GM19193 (cell line): ENCODE results near the gene ITSN1.

Experiments
- POLR2A ChIP-seq: IDR thresholded peaks from 4 replicates; pipeline ENCODE4 v1.6.1; 2011; ENCODE audit not compliant: insufficient read depth, insufficient read length; ENCODE audit errors: extremely low read depth

ITSN1 gene

GRCh38 chr21:33733601-33734000 is 91.3 kb downstream of the ITSN1 start:
- TF ChIP-seq POLR2A = no peak

GRCh38 chr21:33734291-33734690 is 92.0 kb downstream of the ITSN1 start:
- TF ChIP-seq POLR2A = no peak

- no peak for TF ChIP-seq POLR2A
Measured at GRCh38 chr21:33734818-33735217, 92.5 kb downstream of the ITSN1 start.

GRCh38 chr21:33736569-33736968 is 94.3 kb downstream of the ITSN1 start:
- no peak for TF ChIP-seq POLR2A

GRCh38 chr21:33739701-33740100 is 97.4 kb downstream of the ITSN1 start:
- no peak for TF ChIP-seq POLR2A

- TF ChIP-seq POLR2A = no peak
Measured at GRCh38 chr21:33747420-33747819, 105.1 kb downstream of the ITSN1 start.

- no peak for TF ChIP-seq POLR2A
Measured at GRCh38 chr21:33748903-33749302, 106.6 kb downstream of the ITSN1 start.

GRCh38 chr21:33750017-33750416 is 107.7 kb downstream of the ITSN1 start:
- no peak for TF ChIP-seq POLR2A

- no peak for TF ChIP-seq POLR2A
Measured at GRCh38 chr21:33751120-33751519, 108.8 kb downstream of the ITSN1 start.

GRCh38 chr21:33751533-33751932 is 109.2 kb downstream of the ITSN1 start:
- TF ChIP-seq POLR2A = no peak

- no peak for TF ChIP-seq POLR2A
Measured at GRCh38 chr21:33752260-33752659, 110.0 kb downstream of the ITSN1 start.

GRCh38 chr21:33753886-33754285 is 111.6 kb downstream of the ITSN1 start:
- no peak for TF ChIP-seq POLR2A

- TF ChIP-seq POLR2A = no peak
Measured at GRCh38 chr21:33754481-33754880, 112.2 kb downstream of the ITSN1 start.

GRCh38 chr21:33755354-33755753 is 113.1 kb downstream of the ITSN1 start:
- TF ChIP-seq POLR2A = no peak

- no peak for TF ChIP-seq POLR2A
Measured at GRCh38 chr21:33760641-33761440, 118.5 kb downstream of the ITSN1 start.

- TF ChIP-seq POLR2A = no peak
Measured at GRCh38 chr21:33761441-33762036, 119.2 kb downstream of the ITSN1 start.

- no peak for TF ChIP-seq POLR2A
Measured at GRCh38 chr21:33762803-33763581, 120.7 kb downstream of the ITSN1 start.

- TF ChIP-seq POLR2A = no peak
Measured at GRCh38 chr21:33763582-33763899, 121.2 kb downstream of the ITSN1 start.
